Measurements from ENCODE around the gene DACT3.

DNA sequence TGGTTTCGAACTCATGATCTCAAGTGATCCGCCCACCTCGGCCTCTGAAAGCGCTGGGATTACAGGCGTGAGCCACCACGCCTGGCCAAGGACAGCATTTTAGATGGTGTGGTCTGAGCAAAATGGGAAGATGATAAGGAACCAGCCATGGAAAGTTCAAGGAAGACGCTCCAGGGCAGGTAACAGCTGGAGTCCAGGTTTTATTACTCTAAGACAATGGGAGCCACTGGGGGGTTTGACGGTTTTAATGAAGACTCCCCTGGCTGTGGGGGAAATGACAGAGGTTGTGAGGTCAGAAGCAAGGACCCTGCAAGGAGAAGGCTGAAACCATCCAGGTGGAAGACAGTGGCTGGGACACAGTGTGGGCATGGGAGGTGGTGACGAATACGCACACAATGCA is 35.1 kb upstream of the DACT3 start:
- TF ChIP-seq RFX5 (IDR thresholded peaks at IDR 0.05; ENCODE audit: low read length) (no peak), NFIC (IDR thresholded peaks at IDR 0.05; ENCODE audit: borderline replicate concordance) (no peak), CHD2 (IDR thresholded peaks at IDR 0.05; ENCODE audit: low read length, partially characterized antibody) (no peak), ELF1 (IDR thresholded peaks at IDR 0.05) (no peak), POLR2AphosphoS5 (IDR thresholded peaks at IDR 0.05; ENCODE audit: low read depth, low read length) (no peak)
- TF ChIP-seq, protein P1, sequence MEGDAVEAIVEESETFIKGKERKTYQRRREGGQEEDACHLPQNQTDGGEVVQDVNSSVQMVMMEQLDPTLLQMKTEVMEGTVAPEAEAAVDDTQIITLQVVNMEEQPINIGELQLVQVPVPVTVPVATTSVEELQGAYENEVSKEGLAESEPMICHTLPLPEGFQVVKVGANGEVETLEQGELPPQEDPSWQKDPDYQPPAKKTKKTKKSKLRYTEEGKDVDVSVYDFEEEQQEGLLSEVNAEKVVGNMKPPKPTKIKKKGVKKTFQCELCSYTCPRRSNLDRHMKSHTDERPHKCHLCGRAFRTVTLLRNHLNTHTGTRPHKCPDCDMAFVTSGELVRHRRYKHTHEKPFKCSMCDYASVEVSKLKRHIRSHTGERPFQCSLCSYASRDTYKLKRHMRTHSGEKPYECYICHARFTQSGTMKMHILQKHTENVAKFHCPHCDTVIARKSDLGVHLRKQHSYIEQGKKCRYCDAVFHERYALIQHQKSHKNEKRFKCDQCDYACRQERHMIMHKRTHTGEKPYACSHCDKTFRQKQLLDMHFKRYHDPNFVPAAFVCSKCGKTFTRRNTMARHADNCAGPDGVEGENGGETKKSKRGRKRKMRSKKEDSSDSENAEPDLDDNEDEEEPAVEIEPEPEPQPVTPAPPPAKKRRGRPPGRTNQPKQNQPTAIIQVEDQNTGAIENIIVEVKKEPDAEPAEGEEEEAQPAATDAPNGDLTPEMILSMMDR (IDR thresholded peaks at IDR 0.05), result no peak

Data from SK-N-SH (cell line).